ENCODE data around the gene CSKMT.

- no peak for TF ChIP-seq CTCF (conservative IDR thresholded peaks at IDR 0.05 in 1 of 2, IDR thresholded peaks at IDR 0.05 in 1 of 2; ENCODE audit: extremely low read depth in 1 of 2, insufficient read depth in 1 of 2, low read depth in 1 of 2, low read length in 2 of 2)
- TF ChIP-seq EZH2 (IDR thresholded peaks at IDR 0.05; ENCODE audit: borderline replicate concordance, low read length): no peak
These were observed 50.3 kb downstream of the CSKMT start for GRCh38 chr11:62715150-62716130.

Data from mammary epithelial cell (primary cell).